Choroid plexus epithelial cell (primary cell): ENCODE measurements around the gene OR2A2.

Source experiments
- DNase-seq: peaks from one replicate; pipeline ENCODE4 v3.0.0-alpha.2; 2010; ENCODE audit warnings: low read depth
- H3K4me3 ChIP-seq: 2 replicates; pipeline ENCODE4 v1.5.1; 2011; ENCODE audit warnings: low read depth, mild to moderate bottlenecking, control low read depth, low read length, moderate library complexity
- CTCF ChIP-seq: conservative IDR thresholded peaks from 2 replicates; pipeline ENCODE4 v1.5.1; 2011; ENCODE audit warnings: low read depth, mild to moderate bottlenecking, control low read depth, inconsistent platforms, low read length, moderate library complexity

The OR2A2 gene

DNA sequence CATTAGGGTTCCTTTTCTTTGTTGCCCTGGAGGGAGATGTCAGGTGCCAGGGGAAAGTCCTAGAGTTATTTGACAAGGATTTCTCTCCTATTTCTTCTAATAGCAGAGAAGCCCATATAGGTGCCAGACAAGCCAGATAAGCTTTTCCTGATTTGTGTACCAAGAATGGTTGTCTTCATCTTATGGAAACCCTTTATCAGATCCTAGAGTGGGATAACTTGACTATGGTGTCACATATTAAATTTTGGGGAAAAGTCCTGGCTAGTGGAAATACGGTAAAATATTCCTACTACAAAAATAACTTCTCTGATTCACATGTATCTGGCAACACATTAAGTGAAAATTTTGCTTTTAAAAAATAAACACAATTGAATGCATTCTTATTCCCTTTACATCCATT lies 22.2 kb upstream of the OR2A2 start:
- DNase-seq, result no peak
- no peak overlapping the region for H3K4me3 ChIP-seq
- TF ChIP-seq CTCF, result no peak

DNA sequence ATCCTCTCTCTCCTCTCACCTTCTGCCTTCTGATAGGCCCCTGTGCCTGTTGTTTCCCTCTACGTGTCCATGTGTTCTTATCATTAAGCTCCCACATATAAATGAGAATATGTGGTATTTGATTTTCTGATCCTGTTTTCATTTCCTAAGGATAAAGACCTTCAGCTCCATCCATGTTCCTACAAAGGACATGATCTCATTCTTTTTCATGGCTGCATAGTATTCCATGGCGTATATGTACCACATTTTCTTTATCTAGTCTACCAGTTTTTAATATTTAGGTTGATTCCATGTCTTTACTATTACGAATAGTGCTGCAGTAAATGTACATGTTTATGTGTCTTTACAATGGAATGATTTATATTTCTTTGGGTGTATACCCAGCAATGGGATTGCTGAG lies 18.7 kb upstream of the OR2A2 start:
- TF ChIP-seq CTCF, result no peak
- DNase-seq, result no peak
- no peak overlapping the region for H3K4me3 ChIP-seq

DNA sequence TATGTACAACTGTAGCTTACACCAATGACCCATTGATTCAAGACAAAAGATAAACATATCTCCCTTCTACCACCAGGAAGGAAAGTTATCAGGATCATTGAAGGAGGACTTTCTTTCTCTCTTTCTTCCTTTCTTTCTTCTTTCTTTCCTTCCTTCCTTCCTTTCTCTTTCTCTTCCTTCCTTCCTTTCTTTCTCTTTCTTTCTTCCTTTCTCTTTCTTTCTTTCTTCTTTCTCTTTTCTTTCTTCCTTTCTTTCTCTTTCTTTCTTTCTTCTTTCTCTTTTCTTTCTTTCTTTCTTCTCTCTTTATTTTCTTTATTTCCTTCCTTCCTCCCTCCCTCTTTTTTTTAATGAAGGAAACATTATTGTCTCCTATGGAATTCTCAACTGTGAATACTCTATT lies 10.6 kb upstream of the OR2A2 start:
- TF ChIP-seq CTCF, result no peak
- DNase-seq, result no peak
- no peak overlapping the region for H3K4me3 ChIP-seq

GRCh38 chr7:144100607-144101006 lies 8.8 kb upstream of the OR2A2 start:
- no peak for TF ChIP-seq CTCF
- no peak overlapping the region for H3K4me3 ChIP-seq
- peak; percentile 13 for DNase-seq

- no peak for DNase-seq
- H3K4me3 ChIP-seq, result no peak overlapping the region
- no peak for TF ChIP-seq CTCF
Observed at GRCh38 chr7:144102041-144102440, 7.3 kb upstream of the OR2A2 start.

DNA sequence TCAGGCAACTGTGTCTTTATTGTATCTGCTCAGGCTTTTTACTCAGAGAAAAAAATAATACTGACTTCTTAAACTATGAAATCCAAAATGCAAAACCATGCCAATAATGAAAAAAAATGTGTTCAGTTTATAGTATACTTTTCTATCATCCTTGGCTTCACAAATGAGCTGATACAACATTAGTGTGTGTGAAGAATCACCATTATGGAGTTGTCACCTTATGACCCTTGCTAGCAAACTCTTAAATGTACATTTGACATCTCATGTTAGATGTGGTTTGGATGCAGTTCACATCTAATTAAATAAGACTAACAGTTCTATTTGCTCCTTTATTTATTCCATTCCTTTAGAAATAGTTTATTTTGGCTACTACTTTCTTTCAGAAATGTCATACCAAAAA lies 4.2 kb upstream of the OR2A2 start:
- H3K4me3 ChIP-seq, result no peak overlapping the region
- TF ChIP-seq CTCF, result no peak
- no peak for DNase-seq

DNA sequence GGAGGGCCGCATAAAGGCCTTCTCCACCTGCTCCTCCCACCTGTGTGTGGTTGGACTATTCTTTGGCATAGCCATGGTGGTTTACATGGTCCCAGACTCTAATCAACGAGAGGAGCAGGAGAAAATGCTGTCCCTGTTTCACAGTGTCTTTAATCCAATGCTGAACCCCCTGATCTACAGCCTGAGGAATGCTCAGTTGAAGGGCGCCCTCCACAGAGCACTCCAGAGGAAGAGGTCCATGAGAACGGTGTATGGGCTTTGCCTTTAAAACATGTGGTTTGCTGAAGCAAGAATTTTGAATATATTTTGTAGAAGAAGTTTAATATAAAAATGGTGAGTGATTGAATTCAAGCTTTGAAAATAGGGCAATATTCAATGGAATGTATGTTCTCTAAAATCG lies 889 bp downstream of the OR2A2 start:
- no peak overlapping the region for H3K4me3 ChIP-seq
- DNase-seq, result no peak
- no peak for TF ChIP-seq CTCF
